HG02623 (cell line): ENCODE measurements around the gene GTF2A1.

Source experiments
- ATAC-seq: cut with Tn5 transposase; IDR thresholded peaks from one replicate; pipeline ENCODE4 v1.9.1; 2021; ENCODE audit warnings: moderate library complexity; ENCODE audit not compliant: unreplicated experiment

Gene GTF2A1

GRCh38 chr14:81143793-81144192 is 77.0 kb downstream of the GTF2A1 start:
- no peak for ATAC-seq

GRCh38 chr14:81141426-81141825 is 79.3 kb downstream of the GTF2A1 start:
- no peak for ATAC-seq

GRCh38 chr14:81138429-81138828 is 82.3 kb downstream of the GTF2A1 start:
- ATAC-seq: no peak

GRCh38 chr14:81137316-81137715 is 83.4 kb downstream of the GTF2A1 start:
- no peak for ATAC-seq

- no peak for ATAC-seq
Measured at GRCh38 chr14:81133400-81133799, 87.4 kb downstream of the GTF2A1 start.

GRCh38 chr14:81132468-81132867 is 88.3 kb downstream of the GTF2A1 start:
- no peak for ATAC-seq

- no peak for ATAC-seq
Measured at GRCh38 chr14:81129242-81129641, 91.5 kb downstream of the GTF2A1 start.

GRCh38 chr14:81127785-81128184 is 93.0 kb downstream of the GTF2A1 start:
- ATAC-seq: no peak

- ATAC-seq: no peak
Measured at GRCh38 chr14:81125536-81125935, 95.2 kb downstream of the GTF2A1 start.
